Measurements from ENCODE around the gene LCLAT1. TPM values are rescaled to one million over a fixed set of nuclear protein-coding genes. Genes with fewer than 3 reads are reported as not detected.

LCLAT1 gene
- total and polyA plus RNA-seq, 4 donors = 2.4 to 14.6 (median 10.7) TPM

- no peaks in the 10 kb centered on the region for H3K36me3 ChIP-seq (ENCODE audit: control insufficient read depth in 4 of 4, insufficient read depth in 3 of 4, low read depth in 1 of 4, low read length in 3 of 4)
- no peaks in the 10 kb centered on the region for H3K27me3 ChIP-seq (ENCODE audit: control insufficient read depth in 4 of 4, insufficient read depth in 4 of 4, low read length in 3 of 4)
- H3K4me3 ChIP-seq (ENCODE audit: low read depth in 1 of 3, low read length in 3 of 3) = no peak overlapping the region
- H3K27ac ChIP-seq (ENCODE audit: low read depth in 1 of 2, low read length in 2 of 2) = no peak overlapping the region
- no peak for DNase-seq (ENCODE audit: low spot score)
- no peaks in the 10 kb centered on the region for H3K9me3 ChIP-seq (ENCODE audit: control insufficient read depth in 4 of 4, low read length in 3 of 4)
- TF ChIP-seq FOXA1 (IDR thresholded peaks at IDR 0.05) = no peak
- no peak for TF ChIP-seq RXRA (IDR thresholded peaks at IDR 0.05)
- TF ChIP-seq NR2F2 (IDR thresholded peaks at IDR 0.05) = no peak
- no peak for TF ChIP-seq REST (IDR thresholded peaks at IDR 0.05)
- no peak for TF ChIP-seq EGR1 (IDR thresholded peaks at IDR 0.05; ENCODE audit: low read depth in 2 of 2)
- TF ChIP-seq ATF3 (IDR thresholded peaks at IDR 0.05) = no peak
- no peak for TF ChIP-seq TAF1 (conservative IDR thresholded peaks at IDR 0.05)
- no peak for TF ChIP-seq CTCF (IDR thresholded peaks at IDR 0.05; ENCODE audit: low read depth, low read length, missing input control)
- no peak for TF ChIP-seq HNF4G (IDR thresholded peaks at IDR 0.05)
- no peak for TF ChIP-seq FOXA2 (IDR thresholded peaks at IDR 0.05)
- TF ChIP-seq YY1 (IDR thresholded peaks at IDR 0.05) = no peak
- no peak for TF ChIP-seq HNF4A (conservative IDR thresholded peaks at IDR 0.05)
- no peak for TF ChIP-seq RAD21 (IDR thresholded peaks at IDR 0.05)
- peaks cover 0 to 6% (median 0%) of the 10 kb centered on the region in 4 donors for H3K4me1 ChIP-seq (ENCODE audit: control insufficient read depth in 4 of 4, insufficient read depth in 4 of 4, low read length in 3 of 4)
- H3K9ac ChIP-seq (ENCODE audit: low read depth in 1 of 2, low read length in 2 of 2) = no peak overlapping the region
Observed at GRCh38 chr2:30487603-30488002, 40.6 kb downstream of the LCLAT1 start.

- no peak for DNase-seq (ENCODE audit: low spot score)
- peaks cover 0 to 6% (median 0%) of the 10 kb centered on the region in 4 donors for H3K4me1 ChIP-seq (ENCODE audit: control insufficient read depth in 4 of 4, insufficient read depth in 4 of 4, low read length in 3 of 4)
- WGBS = 47% methylated on average over 1 of the region's 1 CpG
- H3K27me3 ChIP-seq (ENCODE audit: control insufficient read depth in 4 of 4, insufficient read depth in 4 of 4, low read length in 3 of 4) = no peaks in the 10 kb centered on the region
- H3K9ac ChIP-seq (ENCODE audit: low read depth in 1 of 2, low read length in 2 of 2) = no peak overlapping the region
- H3K4me3 ChIP-seq (ENCODE audit: low read depth in 1 of 3, low read length in 3 of 3) = no peak overlapping the region
- H3K36me3 ChIP-seq (ENCODE audit: control insufficient read depth in 4 of 4, insufficient read depth in 3 of 4, low read depth in 1 of 4, low read length in 3 of 4) = no peaks in the 10 kb centered on the region
- no peak overlapping the region for H3K27ac ChIP-seq (ENCODE audit: low read depth in 1 of 2, low read length in 2 of 2)
- no peaks in the 10 kb centered on the region for H3K9me3 ChIP-seq (ENCODE audit: control insufficient read depth in 4 of 4, low read length in 3 of 4)
- TF ChIP-seq FOXA1 (IDR thresholded peaks at IDR 0.05) (no peak), RXRA (IDR thresholded peaks at IDR 0.05) (no peak), REST (IDR thresholded peaks at IDR 0.05) (no peak), ZBTB33 (IDR thresholded peaks at IDR 0.05) (no peak), RAD21 (IDR thresholded peaks at IDR 0.05) (no peak), YY1 (IDR thresholded peaks at IDR 0.05) (no peak), HNF4G (IDR thresholded peaks at IDR 0.05) (no peak), FOXA2 (IDR thresholded peaks at IDR 0.05) (no peak), NR2F2 (IDR thresholded peaks at IDR 0.05) (no peak), EGR1 (IDR thresholded peaks at IDR 0.05; ENCODE audit: low read depth in 2 of 2) (no peak), JUND (IDR thresholded peaks at IDR 0.05) (no peak)
Observed at GRCh38 chr2:30488012-30488659, 41.1 kb downstream of the LCLAT1 start.
